Endodermal cell (in vitro differentiated cells): Measurements from ENCODE around the gene UBQLN3. TPM values are rescaled to one million over a fixed set of nuclear protein-coding genes. Genes with fewer than 3 reads are reported as not detected.

ENCODE experiments used
- DNase-seq: peaks from one replicate; pipeline ENCODE4 v3.0.0-alpha.2; 2017
- H3K27ac ChIP-seq: 2 replicates; pipeline ENCODE4 v1.5.1; 2013; ENCODE audit warnings: mild to moderate bottlenecking, low read depth, low read length, moderate library complexity
- H3K27me3 ChIP-seq: 2 replicates; pipeline ENCODE4 v1.6.1; 2013; ENCODE audit warnings: mild to moderate bottlenecking, low read length, moderate library complexity; ENCODE audit not compliant: insufficient read depth, control insufficient read depth, poor library complexity, severe bottlenecking
- H3K36me3 ChIP-seq: 2 replicates; pipeline ENCODE4 v1.7.0; 2013; ENCODE audit warnings: mild to moderate bottlenecking, low read length, moderate library complexity; ENCODE audit not compliant: control insufficient read depth, insufficient read depth
- H3K4me1 ChIP-seq: one replicate; pipeline ENCODE4 v1.7.0; 2013; ENCODE audit warnings: low read length; ENCODE audit not compliant: control insufficient read depth, insufficient read depth
- H3K4me3 ChIP-seq: 2 replicates; pipeline ENCODE4 v1.5.1; 2013; ENCODE audit warnings: mild to moderate bottlenecking, low read length, moderate library complexity
- H3K9ac ChIP-seq: 2 replicates; pipeline ENCODE4 v1.6.1; 2013; ENCODE audit warnings: mild to moderate bottlenecking, low read length, moderate library complexity; ENCODE audit not compliant: poor library complexity, severe bottlenecking; ENCODE audit errors: extremely low read depth
- H3K9me3 ChIP-seq: 2 replicates; pipeline ENCODE4 v1.6.1; 2013; ENCODE audit warnings: mild to moderate bottlenecking, low read length, moderate library complexity; ENCODE audit not compliant: control insufficient read depth
- H3K27ac Mint-ChIP-seq: 2 replicates; pipeline ENCODE4 v1.8.0; 2020; ENCODE audit warnings: mixed read lengths
- H3K27me3 Mint-ChIP-seq: 2 replicates; pipeline ENCODE4 v1.8.0; 2021; ENCODE audit warnings: mild to moderate bottlenecking, mixed read lengths; ENCODE audit not compliant: insufficient read depth
- H3K36me3 Mint-ChIP-seq: 2 replicates; pipeline ENCODE4 v1.8.0; 2020; ENCODE audit warnings: low read depth, mixed read lengths
- H3K4me1 Mint-ChIP-seq: 2 replicates; pipeline ENCODE4 v1.8.0; 2020; ENCODE audit warnings: mixed read lengths
- H3K4me3 Mint-ChIP-seq: 2 replicates; pipeline ENCODE4 v1.8.0; 2020; ENCODE audit warnings: mild to moderate bottlenecking, moderate library complexity, mixed read lengths
- H3K9me3 Mint-ChIP-seq: 2 replicates; pipeline ENCODE4 v1.8.0; 2020; ENCODE audit warnings: mild to moderate bottlenecking, mixed read lengths
- WGBS, 2 experiments: methylation state at CpG; one replicate each; pipeline versions ENCODE4 v1.1.5 to v1.1.7; 2013; ENCODE audit warnings: missing lambda C conversion rate in 2 of 2, mixed read lengths in 1 of 2; ENCODE audit not compliant: insufficient coverage in 1 of 2, insufficient read length in 1 of 2; 5-methylcytosine and 5-hydroxymethylcytosine counted together
- total RNA-seq, 2 donors: library from RNA; stranded (reverse); fragmentation: NEBNext Ultra II Directional in 1 of 2; extraction: Animal tissue kit (Norgen Biotek cat#: 25700) in 1 of 2; gene quantifications; 2 replicates in 1 of 2; 3 replicates in 1 of 2; pipeline ENCODE4 v1.2.1, GENCODE V29; 2021
- TF ChIP-seq, protein P1 (sequence below): fragments of 200-600 bp; sonication (generic); conservative IDR thresholded peaks from 2 replicates; pipeline ENCODE4 v1.5.0; 2021; ENCODE audit warnings: antibody characterized with exemption, mild to moderate bottlenecking

UBQLN3 gene
- total RNA-seq, 2 donors from 2014 or later, result 0.24 TPM; not detected in 1

DNA sequence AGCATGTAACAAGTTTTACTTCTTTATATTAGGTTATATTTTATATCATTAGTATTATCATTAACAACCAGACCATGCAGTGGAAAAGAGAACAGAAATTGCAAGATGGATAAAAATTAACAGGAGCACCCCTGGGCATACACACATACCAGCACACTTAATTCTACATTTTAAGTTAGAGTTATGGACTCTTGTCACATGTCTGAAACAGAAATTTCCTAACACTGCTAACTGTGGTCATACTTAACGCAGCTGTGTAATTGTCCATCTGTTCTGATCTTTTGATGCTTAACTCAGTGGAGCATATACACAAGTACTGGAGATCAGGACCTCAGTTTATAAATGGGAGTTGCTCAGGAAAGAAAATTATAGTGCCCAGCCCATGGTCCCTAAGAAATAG is 38.2 kb upstream of the UBQLN3 start:
- Mint-ChIP-seq H3K4me1 (no peaks in the 10 kb centered on the region), H3K27me3 (no peaks in the 10 kb centered on the region), H3K36me3 (no peaks in the 10 kb centered on the region), H3K27ac (no peak overlapping the region), H3K4me3 (no peak overlapping the region), H3K9me3 (no peaks in the 10 kb centered on the region)
- Histone ChIP-seq H3K27me3 (no peaks in the 10 kb centered on the region), H3K9me3 (no peaks in the 10 kb centered on the region), H3K36me3 (no peaks in the 10 kb centered on the region), H3K27ac (no peak overlapping the region), H3K4me3 (no peak overlapping the region), H3K4me1 (no peaks in the 10 kb centered on the region), H3K9ac (no peak overlapping the region)
- DNase-seq, result no peak
- WGBS, 2 experiments, result 94 to 100% methylated on average over 1 of the region's 1 CpG
- TF ChIP-seq, protein P1, sequence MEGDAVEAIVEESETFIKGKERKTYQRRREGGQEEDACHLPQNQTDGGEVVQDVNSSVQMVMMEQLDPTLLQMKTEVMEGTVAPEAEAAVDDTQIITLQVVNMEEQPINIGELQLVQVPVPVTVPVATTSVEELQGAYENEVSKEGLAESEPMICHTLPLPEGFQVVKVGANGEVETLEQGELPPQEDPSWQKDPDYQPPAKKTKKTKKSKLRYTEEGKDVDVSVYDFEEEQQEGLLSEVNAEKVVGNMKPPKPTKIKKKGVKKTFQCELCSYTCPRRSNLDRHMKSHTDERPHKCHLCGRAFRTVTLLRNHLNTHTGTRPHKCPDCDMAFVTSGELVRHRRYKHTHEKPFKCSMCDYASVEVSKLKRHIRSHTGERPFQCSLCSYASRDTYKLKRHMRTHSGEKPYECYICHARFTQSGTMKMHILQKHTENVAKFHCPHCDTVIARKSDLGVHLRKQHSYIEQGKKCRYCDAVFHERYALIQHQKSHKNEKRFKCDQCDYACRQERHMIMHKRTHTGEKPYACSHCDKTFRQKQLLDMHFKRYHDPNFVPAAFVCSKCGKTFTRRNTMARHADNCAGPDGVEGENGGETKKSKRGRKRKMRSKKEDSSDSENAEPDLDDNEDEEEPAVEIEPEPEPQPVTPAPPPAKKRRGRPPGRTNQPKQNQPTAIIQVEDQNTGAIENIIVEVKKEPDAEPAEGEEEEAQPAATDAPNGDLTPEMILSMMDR, result no peak

DNA sequence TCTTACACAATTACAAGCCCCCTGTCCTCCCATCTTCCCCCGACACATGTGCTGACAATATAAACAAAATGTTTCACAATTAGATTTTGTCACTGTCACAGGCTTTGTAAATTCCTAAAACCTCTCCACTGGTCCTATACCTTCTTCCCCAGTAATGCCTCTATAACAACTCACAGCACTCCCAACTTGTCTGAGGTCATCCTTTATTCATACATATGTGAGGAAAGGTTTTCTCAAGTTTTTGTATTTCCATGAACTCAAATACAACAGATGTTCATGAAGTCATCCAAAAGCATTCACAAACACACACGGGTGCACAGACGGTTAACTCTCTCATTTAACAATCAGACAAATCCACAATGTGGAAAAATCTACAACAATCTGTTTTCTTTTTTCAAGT is 36.7 kb upstream of the UBQLN3 start:
- Mint-ChIP-seq H3K36me3 (no peaks in the 10 kb centered on the region), H3K4me3 (no peak overlapping the region), H3K4me1 (no peaks in the 10 kb centered on the region), H3K27me3 (no peaks in the 10 kb centered on the region), H3K27ac (no peak overlapping the region), H3K9me3 (no peaks in the 10 kb centered on the region)
- WGBS, 2 experiments, result 92 to 100% methylated on average over 1 to 3 of the region's 3 CpGs
- TF ChIP-seq, protein P1, result no peak
- no peaks in the 10 kb centered on the region for H3K36me3 ChIP-seq
- H3K4me3 ChIP-seq, result no peak overlapping the region
- DNase-seq, result no peak
- H3K9me3 ChIP-seq, result no peaks in the 10 kb centered on the region
- no peak overlapping the region for H3K9ac ChIP-seq
- H3K4me1 ChIP-seq, result no peaks in the 10 kb centered on the region
- H3K27me3 ChIP-seq, result no peaks in the 10 kb centered on the region
- H3K27ac ChIP-seq, result no peak overlapping the region

DNA sequence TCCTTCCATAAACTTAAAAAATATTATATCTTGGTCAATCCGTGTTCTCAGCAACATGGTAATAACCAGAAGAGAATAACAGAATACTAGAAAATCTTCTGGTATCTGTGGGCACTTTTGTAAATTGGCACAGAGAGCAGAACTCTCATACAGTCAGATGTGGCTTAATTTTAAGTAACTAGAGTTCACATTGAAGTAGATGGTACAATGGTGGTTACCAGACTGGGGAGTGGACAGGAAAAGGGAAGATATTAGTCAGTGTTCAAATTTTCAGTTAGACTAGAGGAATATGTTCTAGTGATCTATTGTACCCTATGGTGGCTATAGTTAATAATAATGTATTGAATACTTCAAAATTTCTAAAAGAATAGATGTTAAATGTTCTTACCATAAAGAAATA is 31.7 kb upstream of the UBQLN3 start:
- Mint-ChIP-seq H3K9me3 (no peaks in the 10 kb centered on the region), H3K4me1 (no peaks in the 10 kb centered on the region)
- 29 to 86% methylated on average over 1 of the region's 1 CpG for WGBS, 2 experiments

More for the DNA sequence above, 31.7 kb upstream of the UBQLN3 start:
- TF ChIP-seq, protein P1, result no peak
- Histone ChIP-seq H3K4me1 (no peaks in the 10 kb centered on the region), H3K9me3 (no peaks in the 10 kb centered on the region), H3K9ac (no peak overlapping the region), H3K27ac (no peak overlapping the region), H3K36me3 (no peaks in the 10 kb centered on the region), H3K4me3 (no peak overlapping the region), H3K27me3 (no peaks in the 10 kb centered on the region)
- no peak overlapping the region for H3K4me3 Mint-ChIP-seq
- no peak for DNase-seq
- H3K27me3 Mint-ChIP-seq, result no peaks in the 10 kb centered on the region
- no peaks in the 10 kb centered on the region for H3K36me3 Mint-ChIP-seq
- no peak overlapping the region for H3K27ac Mint-ChIP-seq
